Astrocyte of the cerebellum (primary cell): ENCODE results near the gene MEG3.

Experiments used
- DNase-seq: peaks from one replicate; pipeline ENCODE4 v3.0.0-alpha.2; 2011; ENCODE audit warnings: low read depth
- H3K4me3 ChIP-seq: 2 replicates; pipeline ENCODE4 v1.5.1; 2011; ENCODE audit warnings: mild to moderate bottlenecking, low read depth, low read length, moderate library complexity
- CTCF ChIP-seq: IDR thresholded peaks from 2 replicates; pipeline ENCODE4 v1.5.1; 2012; ENCODE audit warnings: low read length, low read depth, moderate library complexity, mild to moderate bottlenecking; ENCODE audit errors: missing control alignments
- in situ Hi-C: cut with HindIII; loops from 2 replicates; pipeline ENCODE4 v1.10.0; 2017; ENCODE audit warnings: low sequenced_read_pairs

Gene MEG3

GRCh38 chr14:100804138-100804537, 21.8 kb upstream of the MEG3 start:
- no peak for DNase-seq
- TF ChIP-seq CTCF, result no peak
- in situ Hi-C loops, result no loop called here
- H3K4me3 ChIP-seq, result no peak overlapping the region

GRCh38 chr14:100804558-100805309, 21.2 kb upstream of the MEG3 start:
- no peak for TF ChIP-seq CTCF
- DNase-seq, result no peak
- H3K4me3 ChIP-seq, result no peak overlapping the region
- in situ Hi-C loops, result no loop called here

GRCh38 chr14:100806386-100806785, 19.5 kb upstream of the MEG3 start:
- no peak for DNase-seq
- in situ Hi-C loops, result no loop called here
- TF ChIP-seq CTCF, result no peak
- H3K4me3 ChIP-seq, result no peak overlapping the region

- no peak for TF ChIP-seq CTCF
- in situ Hi-C loops, result no loop called here
- DNase-seq, result no peak
Measured at GRCh38 chr14:100807496-100807895, 18.4 kb upstream of the MEG3 start.

GRCh38 chr14:100807979-100808734, 17.8 kb upstream of the MEG3 start:
- H3K4me3 ChIP-seq, result no peak overlapping the region
- in situ Hi-C loops, result no loop called here
- no peak for TF ChIP-seq CTCF

More at GRCh38 chr14:100807496-100807895, 18.4 kb upstream of the MEG3 start:
- H3K4me3 ChIP-seq, result no peak overlapping the region

GRCh38 chr14:100810435-100810834, 15.5 kb upstream of the MEG3 start:
- H3K4me3 ChIP-seq, result no peak overlapping the region
- DNase-seq, result no peak
- in situ Hi-C loops, result no loop called here

More at GRCh38 chr14:100807979-100808734, 17.8 kb upstream of the MEG3 start:
- no peak for DNase-seq

More at GRCh38 chr14:100810435-100810834, 15.5 kb upstream of the MEG3 start:
- TF ChIP-seq CTCF, result no peak
